HT1080 (cell line): Measurements from ENCODE around the gene RBBP9. TPM values are rescaled to one million over a fixed set of nuclear protein-coding genes. Genes with fewer than 3 reads are reported as not detected.
"Not testable (repeated sequence)": the region's sequence is repeated elsewhere in the genome, so short reads cannot be mapped to it uniquely, and the experiment has no call there.

ENCODE experiments used
- DNase-seq: peaks from one replicate; pipeline ENCODE4 v3.0.0-alpha.2; 2015; ENCODE audit warnings: low read depth
- polyA plus RNA-seq, 2 experiments: library from polyadenylated mRNA; depleted of rRNA; stranded (reverse); fragments of >200 nt; gene quantifications; 2 replicates each; pipeline ENCODE4 v1.2.3, GENCODE V29; 2015
- total RNA-seq: library from RNA; depleted of rRNA; stranded (reverse); fragments of >200 nt; shearing (Covaris generic); gene quantifications from 2 replicates; pipeline ENCODE4 v1.2.3, GENCODE V29; 2014; rRNA removed

Gene RBBP9
- 17.1 and 17.4 TPM in 2 replicates for total RNA-seq
- 12.2 and 17.8 TPM in 2 replicates for polyA plus RNA-seq (2015; cell fraction: cytosol; rRNA removed)
- 10.1 and 11.4 TPM in 2 replicates for polyA plus RNA-seq (2015; cell fraction: nucleus; rRNA removed)

DNA sequence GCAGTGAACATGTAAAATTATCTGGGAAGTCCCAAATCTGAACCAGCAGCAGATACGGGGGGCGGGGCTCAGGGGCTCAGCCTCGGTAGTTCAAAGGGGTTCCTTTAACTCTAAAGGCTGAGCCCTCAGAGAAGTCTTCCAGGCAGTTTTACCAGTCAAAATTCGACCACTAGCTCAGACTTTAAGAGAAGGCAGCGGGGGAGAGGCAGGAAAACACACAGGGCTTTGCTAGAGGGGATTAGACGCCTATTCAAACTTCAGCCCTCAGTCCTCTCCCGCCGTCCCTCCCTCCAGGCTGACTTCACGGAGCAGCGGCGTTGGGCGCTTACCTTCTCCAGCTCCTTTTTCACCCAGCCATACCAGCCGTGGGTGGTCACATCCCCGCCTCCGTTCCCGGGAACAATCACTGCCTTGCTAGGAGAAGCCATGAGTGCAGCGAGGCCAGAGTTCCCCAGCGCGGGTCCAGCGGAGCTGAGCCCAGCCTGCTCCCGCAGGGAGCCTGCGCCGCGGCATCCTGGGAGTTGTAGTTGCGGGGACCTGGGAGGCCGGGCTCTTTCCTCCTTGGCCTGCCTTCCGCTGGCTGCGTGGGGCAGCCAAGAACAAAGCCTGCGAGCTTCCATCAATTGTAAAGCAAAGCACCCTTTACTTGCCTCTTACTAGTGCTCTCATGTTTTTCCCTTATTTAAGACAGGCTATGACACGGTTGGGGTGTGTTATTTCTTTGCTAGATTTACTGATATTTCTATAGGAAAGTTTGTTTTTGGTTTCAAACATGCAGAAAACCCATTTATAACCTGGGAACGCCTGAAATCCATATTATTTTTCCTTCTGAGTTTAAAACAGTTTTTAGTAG, at the start of gene RBBP9:
Gene RBBP9, minus strand, starts transcription at position 486 of the 853 bp plus-strand sequence. Its CDS starts 58 bp downstream, at position 428.
- DNase-seq: peak; percentile 83

DNA sequence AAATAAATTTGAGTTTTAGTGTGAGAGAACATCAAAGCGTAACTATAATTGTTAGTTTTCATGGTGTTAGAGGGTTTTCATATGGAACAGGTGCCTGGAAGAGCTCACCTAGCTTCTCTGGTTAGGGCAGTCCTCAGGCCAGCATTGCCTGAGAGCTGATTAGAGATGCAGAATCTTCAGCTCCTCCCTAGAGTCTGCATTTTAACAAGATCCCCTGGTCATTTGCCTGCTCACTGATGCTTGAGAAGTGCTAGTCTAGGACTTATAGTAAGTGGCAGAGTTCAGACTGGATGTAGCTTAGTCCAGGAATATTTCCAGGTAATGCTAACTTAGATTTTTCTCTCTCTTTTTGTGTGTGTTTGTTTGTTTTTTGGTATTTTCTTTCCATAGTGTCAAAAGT, 48.5 kb upstream of the RBBP9 start:
- no peak for DNase-seq

DNA sequence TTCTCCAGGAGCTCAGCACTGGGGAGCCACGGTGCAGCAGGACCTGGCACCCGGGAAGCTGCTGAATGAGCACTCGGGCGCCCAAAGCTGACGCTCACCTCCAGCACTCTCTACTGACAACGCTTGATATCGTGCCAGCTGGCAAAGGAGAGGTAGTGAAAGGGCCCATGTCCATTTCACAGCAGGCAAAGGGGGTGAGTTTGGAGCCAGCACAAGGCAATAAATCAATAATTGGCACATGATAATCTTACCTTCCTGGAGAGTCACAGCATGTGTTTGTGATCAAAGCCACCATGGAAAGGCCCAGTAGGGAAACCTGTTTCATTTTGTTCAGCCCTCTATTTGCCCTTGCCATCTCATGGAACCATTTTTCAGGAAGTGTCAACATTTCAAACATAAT, 46.9 kb upstream of the RBBP9 start:
- DNase-seq: no peak

DNA sequence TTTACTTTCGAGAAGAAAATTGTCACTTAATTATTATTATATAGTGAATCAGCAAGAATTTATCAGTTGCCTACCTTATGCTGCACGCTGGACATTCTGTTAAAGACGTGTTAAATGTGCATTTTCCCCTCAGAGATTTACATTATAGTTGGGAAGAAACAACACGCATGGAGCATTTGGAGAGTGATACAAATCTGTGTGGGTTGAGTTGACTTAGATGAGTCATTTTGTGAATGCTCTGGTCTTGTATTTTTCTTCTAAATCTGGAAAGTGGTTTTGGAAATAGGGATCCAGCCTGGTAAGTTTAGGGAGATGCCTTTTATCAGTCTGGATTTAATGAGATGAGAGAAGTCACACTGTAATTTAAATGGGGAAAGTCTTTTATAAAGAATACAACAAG, 46.2 kb upstream of the RBBP9 start:
- no peak for DNase-seq

DNA sequence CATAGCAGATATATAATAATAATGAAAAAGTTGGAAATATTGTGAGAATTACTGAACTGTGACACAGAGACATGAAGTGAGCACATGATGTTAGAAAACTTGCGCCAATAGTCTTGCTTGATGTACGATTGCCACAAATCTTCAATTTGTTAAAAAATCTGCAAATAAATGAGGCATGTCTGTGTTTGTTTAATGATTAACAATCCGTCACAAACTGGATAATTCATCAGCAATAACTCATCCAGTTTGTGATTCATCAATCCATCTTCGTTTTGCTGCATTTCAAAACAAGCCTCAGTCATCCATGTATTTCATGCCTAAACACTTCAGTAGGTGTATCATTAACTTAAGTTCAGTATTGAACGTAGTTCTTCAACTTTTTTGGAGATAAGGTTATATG, 44.7 kb upstream of the RBBP9 start:
- no peak for DNase-seq

DNA sequence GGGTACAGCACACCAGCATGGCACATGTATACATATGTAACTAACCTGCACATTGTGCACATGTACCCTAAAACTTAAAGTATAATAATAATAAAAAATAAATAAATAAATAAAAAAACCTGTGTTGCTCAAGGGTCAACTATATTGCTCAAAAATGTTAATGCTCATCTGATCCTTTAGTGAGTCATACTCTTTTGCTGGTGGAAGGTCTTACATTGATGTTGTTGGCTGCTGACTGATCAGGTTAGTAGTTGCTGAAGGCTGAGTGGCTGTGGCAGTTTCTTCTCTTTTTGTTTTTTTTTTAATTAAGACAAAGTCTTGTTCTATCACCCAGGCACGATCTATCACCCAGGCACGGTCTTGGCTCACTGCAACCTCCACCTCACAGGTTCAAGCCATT, 40.6 kb upstream of the RBBP9 start:
- peak; percentile 12 for DNase-seq

DNA sequence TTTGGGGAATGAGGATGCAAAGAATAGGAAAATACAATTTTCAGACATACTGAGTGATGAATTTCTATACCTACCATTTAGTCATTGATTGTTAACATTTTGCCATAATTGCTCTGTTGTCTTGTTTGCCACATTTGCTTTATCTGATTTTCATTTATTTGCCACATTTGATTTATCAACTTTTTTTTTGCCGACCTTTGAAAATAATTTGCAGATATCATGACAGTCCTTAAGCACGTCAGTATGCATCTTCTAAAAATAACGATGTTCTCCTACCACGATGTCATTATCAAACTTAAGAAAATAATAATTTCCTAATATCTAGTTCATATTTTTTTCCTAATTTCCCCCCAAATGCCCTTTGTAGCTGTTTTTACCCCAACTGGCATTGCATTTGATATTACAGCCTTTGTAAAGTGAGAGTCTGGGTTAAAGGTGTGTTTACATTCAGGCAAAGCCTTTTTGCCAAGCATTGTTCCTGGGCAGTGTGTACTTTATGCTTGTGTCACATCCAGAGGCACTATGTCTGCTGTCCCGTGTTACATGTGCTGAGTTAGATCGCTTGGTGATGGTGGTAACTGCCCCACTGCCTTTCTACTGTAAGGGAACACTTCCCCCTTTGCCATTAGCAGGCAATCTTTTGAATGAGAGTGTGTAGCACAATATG, 37.1 kb upstream of the RBBP9 start:
- DNase-seq: no peak

DNA sequence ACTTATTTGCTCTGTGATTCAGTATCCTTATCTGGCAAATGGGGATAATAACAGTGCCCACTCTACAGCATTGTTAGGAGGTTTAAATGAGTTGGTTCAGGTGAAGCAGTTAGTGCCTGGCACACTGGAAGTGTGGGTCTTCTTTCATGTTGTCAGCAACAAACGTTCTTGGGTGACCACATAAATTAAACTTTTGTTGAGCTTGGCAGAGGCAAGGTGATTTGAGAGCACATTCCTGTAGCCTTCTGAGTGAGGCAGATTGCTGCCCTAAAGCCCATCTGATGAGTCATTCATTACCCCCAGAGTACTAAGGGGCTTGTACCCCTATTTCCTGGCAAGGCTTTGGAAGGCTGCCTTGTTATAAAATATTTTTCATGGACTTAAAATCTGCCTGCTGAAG, 36.5 kb upstream of the RBBP9 start:
- DNase-seq: peak; percentile 11

DNA sequence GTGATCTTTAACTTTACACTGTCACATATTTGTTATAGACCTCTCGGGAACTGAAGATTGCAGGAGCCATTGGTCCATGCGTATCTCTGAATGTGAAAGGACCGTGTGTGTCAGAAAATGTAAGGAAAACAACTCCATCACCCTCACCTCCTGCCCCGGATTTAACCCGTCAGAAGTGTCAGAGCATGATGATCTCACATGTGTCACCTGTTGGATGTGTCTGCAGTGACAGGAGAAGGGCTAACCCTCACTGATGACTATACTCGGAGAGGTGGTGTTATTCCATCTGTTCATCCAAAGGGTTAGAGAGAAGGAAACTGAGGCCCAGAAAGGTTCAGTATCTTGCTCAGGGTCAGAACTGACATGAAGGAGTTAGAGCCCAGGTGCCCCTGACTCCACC, 35.6 kb upstream of the RBBP9 start:
- DNase-seq: no peak

DNA sequence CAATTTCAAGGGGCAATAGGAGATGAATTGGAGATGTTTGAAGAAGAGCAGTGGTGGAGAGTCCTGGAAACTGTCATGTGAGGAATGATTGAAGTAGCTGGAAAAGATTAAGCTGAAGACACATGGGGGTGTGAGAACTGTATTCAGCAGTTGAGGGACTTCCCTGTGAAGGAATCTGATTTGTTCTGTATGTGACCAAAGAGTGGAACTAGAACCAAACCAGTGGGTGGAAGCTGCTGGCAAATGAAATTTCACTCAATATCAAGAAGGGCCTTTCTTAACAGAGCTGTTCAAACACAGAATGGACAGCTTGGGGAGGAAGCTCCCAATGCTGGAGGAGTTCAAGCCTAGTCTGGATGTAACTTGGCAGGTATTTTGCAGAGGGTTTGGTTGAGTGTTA, 32.0 kb upstream of the RBBP9 start:
- DNase-seq: no peak

DNA sequence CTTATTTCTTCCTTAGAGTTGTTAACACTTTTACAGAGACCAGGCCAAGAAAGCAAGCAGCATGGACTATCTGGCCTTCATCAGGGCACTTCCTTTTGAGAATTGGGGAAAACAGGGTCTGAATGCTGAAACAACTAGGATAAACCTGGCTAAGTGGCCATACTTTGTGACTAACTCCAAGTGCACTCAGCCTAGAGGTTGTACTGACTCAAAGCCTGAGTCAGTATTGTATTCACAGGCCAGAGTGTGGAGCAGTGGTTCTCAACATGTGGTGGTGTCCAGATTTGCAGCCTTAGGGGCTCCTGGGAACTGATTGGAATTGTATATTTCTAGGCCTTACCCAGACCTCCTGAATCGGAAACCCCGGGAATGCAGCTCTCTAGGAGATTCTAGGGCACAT, 30.8 kb upstream of the RBBP9 start:
- DNase-seq: peak; percentile 76

DNA sequence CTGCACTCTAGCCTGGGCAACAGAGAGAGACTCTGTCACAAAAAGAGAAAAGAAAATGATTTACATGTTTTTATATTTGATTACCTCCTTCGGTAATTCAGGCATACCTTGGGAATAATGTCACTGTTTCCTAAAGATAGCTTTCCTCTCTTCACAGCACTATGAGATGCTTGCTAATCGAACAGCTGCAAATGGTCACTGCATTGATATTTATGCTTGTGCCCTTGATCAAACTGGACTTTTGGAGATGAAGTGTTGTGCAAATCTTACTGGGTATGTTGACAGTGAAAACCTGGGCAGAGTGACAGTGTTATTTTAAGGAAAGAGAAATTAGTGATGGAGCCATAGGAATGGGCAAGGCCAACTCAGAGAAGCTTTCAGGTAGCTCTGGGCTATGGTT, 30.3 kb upstream of the RBBP9 start:
- no peak for DNase-seq

DNA sequence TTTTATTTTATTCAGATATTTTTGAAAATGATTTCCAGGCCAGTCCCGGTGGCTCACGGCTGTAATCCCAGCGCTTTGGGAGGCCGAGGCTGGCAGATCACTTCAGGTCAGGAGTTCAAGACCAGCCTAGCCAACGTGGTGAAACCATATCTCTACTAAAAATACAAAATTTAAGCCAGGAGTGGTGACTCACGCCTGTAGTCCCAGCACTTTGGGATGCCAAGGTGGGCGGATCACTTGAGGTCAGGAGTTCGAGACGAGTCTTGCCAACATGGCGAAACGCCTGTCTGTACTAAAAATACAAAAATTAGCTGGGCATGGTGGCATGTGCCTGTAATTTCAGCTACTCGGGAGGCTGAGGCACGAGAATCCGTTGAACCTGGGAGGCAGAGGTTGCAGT, 29.7 kb upstream of the RBBP9 start:
- DNase-seq: not testable (repeated sequence)

DNA sequence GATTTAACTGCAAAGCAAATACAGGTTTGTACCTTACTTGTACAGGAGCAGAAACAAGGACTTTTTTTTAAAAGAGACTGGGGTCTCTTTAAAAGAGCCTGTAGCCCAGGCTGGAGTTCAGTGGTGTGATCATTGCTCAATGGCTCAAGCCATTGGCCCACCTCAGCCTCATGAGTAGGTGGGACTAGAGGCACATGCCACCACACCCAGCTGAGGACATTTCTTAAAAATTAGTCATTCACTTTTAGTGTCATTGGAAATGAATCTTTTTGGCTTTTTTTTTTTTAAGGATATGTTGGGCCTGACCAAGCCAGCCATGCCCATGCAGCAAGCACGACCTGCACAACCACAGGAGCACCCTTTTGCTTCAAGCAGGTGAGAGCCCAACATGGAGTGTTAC, 27.6 kb upstream of the RBBP9 start:
- peak; percentile 93 for DNase-seq

DNA sequence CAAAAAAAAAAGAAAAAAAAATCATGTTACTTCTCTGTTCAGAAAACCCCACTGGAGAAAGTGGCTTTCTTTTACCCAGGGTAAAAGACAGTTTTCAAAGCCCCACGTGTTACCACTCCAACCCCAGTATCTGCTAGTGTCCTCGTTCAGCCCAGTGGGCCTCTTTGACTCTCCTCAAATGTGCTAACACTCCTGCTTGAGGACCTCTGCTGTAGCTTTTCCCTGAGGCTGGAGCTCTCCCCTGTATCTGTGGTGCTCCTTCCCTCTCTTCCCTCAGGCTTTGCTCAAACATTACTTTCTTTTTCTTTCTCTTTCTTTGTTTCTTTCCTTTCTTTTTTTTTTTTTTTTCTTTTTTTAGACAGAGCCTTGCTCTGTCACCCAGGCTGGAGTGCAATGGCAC, 26.0 kb upstream of the RBBP9 start:
- no peak for DNase-seq

DNA sequence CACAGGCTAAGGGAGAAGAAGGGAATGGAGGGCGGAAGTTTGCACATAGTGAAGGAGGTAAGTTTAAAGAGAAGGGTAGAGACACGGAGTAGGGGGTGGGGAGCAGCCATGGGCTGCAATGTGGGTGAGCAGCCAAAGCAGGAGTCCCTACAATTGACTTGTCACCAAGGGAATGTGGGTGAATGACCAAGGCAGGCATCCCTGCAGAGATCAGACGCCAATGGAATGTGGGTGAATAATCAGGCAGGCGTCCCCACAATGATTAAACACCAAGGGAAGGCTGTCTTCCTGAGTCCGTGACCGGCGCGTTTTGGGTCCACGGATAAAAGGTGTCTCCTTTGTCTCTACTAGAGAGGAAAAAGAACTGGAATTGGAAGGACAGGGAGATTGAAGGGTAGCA, 25.0 kb upstream of the RBBP9 start:
- DNase-seq: not testable (repeated sequence)

DNA sequence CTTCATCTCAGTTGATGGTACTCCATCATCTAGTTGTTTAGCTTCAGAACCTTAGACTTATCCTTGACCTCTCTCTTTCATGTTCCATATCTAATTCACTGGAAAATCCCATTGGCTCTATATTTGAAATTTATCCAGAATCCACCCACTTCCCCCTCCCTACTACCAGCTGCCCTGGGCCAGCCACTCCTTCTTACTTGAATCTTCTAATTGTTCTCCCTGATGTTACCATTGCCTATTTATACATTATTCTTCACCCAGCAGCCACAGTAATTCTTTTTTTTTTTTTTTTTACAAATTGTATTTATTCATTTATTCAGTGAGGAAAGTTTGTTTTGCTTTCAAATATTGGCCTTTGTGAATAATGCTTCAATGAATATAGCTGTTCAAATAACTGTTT, 18.9 kb upstream of the RBBP9 start:
- DNase-seq: no peak

DNA sequence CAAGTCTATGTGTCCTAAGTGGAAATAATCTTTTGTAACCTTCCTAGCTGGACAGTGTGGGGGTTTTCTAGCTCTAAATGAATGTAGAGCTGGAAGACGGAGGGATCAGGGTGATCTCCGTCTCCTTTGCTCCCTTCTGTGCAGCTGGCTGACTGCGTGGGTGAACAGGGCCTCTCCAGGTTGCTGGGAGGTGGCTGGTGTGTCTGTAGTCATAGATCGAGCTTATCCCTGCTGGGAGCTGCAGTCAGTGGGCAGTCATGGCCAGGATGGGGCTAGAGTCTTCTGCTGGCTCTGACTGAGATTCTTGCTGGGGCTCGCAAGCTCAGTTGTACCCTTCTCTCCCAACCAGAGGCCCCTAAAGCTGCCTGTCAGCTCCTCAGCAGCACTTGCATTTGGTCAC, 17.1 kb upstream of the RBBP9 start:
- no peak for DNase-seq

DNA sequence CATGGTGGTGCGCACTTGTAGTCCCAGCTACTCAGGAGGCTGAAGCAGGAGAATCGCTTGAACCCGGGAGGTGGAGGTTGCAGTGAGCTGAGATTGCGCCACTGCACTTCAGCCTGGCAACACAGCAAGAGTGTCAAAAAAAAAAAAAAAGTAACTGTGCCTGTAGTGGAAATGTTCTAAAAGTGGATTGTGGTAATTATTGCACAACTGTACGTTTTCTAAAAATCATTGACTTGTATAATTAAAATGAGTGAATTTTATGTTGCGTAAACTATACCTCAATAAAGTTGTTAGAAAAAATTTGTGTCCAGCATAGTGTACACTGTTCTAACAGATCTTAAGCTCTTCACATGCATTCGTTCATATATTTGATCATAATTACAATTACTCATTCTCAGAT, 16.2 kb upstream of the RBBP9 start:
- DNase-seq: no peak

DNA sequence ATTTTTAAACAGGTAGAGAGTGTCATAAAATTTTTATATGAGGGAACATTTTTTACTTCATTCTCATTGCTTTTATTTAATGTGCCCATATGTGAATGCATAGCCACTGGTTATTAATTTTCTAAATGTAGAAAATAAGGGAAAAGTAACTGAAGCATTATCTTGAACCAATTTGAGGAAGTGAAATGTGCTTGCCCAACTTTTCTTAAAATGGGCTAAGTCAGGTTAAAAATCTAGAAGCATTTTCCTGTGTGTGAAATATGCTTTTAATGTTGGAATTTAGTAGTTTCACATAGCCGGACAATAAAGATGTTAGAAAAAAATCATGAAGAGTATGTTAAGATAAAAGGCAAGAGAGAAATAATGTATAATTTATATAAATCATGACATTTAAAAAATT, 14.5 kb upstream of the RBBP9 start:
- no peak for DNase-seq

DNA sequence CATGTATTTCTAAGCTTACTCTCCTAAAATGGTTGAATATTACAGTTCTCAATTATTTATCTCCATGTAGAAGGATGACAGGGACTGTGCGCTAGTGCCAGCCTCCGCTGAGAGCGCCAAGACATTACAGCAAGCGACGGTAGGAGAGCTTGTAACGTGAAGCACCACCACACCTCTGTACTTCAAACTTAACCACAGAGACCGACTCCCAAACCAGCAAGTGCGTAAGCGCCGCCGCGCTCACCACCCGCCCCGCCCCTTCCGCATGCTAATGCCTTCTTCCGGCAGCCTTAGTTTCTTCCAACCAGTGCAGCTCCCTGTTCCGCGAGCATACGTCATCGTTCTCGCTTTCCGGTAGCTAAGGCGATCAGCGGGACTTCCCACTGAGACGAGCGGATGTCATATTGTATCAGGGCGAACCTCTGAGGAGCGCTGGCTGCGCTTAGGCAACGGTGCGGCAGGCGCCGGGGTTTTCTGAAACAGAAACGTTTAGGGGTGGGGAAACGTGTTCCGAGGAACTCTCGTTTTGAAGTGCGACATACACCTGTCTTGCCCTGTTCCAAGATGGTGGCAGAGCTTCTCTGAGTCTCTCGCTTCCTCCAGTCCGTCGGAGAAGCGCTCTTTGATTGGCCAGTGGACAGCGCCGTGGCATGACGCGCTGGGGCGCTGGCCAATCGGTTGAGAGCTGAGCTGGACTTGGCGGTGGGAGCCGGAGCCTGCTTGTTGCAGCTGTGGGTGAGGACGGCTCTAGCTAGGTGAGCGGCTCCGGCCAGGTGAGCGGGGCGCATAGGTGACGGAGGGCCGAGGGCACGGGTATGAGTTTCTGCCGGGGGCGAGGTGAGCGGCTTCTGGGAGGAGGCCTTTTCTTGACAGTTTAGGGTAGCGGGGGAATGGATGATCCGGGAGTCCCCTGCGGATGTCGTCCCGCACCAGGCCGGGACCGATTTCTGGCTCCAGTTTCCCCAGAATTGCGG, 10.5 kb upstream of the RBBP9 start, which contains the start of gene SEC23B:
Gene SEC23B, plus strand, starts transcription at position 723 of the 974 bp plus-strand sequence. CDS start 2,896 bp downstream, outside the sequence.
- peak; percentile 97 for DNase-seq
